GM19438 (cell line): ENCODE data around the gene ZFP57.

Experiments
- ATAC-seq: cut with Tn5 transposase; IDR thresholded peaks from one replicate; pipeline ENCODE4 v1.9.1; 2021; ENCODE audit warnings: low read depth; ENCODE audit not compliant: unreplicated experiment

The ZFP57 gene

DNA sequence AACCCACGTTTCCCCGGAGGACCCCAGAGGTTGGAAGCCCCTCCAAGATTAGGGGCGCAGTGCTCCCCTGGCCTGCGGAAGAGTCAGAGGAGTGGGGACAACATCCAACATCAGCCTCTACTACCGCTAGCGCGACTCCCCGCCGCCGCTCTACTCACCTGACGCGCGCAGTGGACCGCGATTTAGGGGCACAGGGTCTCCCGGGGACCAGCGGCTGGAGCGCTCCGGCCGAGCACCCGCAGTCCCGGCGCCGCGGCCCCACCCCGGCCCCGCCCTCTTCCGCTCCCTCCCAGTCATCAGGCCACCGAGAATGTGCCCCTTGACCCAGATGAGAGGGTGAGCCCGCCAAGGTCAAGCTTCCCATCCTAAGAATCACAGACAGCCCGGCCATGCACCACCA, at the start of gene ZFP57:
ZFP57 (minus strand) TSS at position 249 of the 400 bp plus-strand sequence. CDS start 4,149 bp downstream, outside the sequence.
- ATAC-seq = no peak

DNA sequence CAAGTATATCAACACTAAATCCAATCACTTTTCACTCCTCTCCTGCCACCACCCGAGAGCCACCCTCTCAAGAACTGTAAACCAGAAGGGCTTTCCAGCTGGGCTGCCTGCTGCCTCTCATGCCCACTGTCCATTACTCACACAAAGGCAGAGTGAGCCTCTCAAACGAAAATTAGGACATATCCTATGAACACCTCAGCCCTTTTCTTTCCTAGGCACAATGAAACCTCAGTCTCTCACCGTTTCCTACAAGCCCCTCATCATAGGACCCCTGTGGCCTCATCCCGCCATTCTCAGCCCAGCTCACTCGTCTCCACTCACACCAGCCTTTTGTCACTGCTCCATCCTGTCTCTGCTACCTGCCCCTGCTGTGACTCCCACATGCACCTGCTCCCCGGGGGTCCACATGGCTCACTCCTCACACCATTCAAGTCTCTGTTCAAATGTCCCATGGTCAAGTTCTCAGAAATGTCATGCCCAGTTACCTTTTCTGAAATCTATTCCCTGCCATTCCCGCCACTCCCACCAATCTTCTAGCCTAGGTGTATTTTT, 49.7 kb upstream of the ZFP57 start:
- ATAC-seq = no peak

DNA sequence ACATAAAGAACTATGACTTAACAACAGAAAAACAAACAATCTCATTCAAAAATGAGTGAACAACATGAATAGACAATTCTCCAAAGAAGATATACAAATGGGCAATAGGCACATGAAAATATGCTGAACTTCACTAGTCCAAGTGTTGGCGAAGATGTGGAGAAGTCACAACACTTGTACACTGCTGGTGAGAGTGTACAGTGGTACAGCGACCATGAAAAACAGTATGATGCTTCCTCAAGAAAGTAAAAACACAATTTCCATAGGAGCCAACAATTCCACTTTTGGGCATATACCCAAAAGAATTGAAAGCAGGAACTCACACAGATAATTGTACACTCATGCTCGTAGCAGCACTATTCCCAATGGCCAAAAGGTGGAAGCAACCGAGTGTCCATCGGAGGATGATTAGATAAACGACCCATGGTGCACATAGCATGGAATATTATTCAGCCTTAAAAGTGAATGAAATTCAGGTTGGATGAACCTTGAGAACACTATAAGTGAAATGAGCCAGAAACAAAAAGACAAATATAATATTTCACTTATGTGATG, 48.9 kb upstream of the ZFP57 start:
- no peak for ATAC-seq

DNA sequence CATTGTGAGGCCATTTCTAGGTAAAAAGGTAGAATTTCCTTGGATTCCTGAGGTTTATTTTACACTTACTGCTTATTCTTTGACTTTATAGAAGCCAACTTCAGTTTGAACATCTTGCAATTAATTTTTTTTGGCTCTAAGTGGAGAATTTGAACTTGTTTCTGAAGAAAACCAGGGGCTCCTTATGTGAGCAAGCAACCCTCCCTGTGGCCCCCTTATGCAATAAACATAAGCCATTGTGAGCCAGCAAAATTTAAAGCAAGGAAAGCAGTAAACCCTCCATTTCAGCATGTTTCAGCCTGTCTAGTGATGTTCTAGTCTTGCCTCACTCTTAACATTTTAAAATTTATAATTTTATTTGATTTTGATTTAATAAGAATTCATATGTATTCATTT, 47.9 kb upstream of the ZFP57 start:
- ATAC-seq = no peak

DNA sequence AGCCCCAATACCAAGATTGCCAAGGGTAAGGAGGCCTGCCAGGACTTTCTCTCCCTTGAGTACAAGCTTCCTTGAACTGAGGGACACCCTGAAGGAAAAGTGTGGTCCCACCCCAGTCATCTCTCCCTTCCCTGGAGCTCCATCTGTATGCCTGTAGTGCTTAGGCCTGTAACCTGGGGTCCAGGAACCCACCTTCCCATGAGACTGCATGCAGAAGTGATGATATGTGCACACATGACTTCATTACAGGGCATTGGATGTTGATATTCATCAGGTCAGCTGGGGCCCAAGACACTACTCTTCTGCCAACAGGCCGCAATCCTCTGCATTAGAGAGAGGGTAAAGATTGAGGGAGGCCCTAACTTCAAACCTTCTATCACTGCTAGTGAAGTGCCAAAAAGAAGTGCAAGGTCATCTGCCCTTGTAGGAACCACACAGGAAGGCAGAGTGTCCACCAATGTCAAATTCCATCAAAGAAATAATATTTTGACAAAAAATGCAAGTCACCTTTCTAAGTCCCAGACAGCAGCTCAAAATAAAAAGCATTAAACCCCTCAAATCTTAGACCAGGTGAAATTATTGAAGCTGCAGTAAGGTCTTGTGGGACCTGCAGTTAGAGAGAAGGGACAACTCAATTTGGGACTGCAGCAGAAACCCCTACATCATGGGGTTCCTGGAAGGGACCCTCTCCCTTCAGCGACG, 47.4 kb upstream of the ZFP57 start:
- no peak for ATAC-seq

DNA sequence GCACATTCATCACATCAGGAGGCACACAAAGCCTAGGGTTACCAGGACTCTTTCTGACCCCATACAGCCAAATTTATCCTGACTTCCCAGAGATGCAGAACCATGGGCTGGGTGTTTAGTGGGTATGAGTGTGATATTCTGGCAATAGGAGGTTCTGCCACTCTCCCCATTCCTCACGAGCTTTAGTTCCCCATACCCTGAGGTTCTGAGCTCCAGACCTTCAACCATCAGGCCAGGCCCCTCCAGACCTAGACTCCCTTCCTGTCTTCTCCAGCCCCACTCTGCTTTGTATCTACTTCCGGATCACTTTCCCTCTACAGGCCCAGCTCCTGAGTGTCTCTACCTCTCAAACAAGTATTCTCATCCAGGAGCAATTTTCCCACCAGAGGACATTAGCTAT, 46.7 kb upstream of the ZFP57 start:
- ATAC-seq = no peak

DNA sequence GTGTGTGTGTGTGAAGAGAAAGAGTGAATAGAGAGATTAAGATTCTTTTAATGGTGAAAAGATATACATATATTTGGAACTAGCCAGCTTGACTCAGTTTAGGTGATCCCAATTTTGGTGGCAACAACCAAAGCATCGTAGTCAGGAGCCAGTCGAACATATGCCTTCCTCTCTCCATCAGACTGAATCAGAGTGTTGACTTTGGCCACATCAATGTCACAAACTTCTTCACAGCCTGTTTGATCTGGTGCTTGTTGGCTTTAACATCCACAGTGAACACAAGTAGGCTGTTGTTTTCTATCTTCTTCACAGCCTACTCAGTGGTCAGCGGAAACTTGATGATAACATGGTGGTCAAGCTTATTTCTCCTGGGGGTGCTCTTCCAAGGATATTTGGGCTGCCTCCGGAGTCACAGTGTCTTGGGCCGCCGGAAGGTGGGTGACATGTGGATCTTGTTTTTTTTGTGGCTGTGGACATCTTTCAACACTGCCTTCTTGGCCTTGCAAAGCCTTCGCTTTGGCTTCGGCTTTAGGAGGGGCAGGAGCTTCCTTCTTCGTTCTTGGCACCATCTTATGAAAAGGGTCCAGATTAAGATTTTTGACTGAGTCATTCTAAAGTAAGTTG, 45.7 kb upstream of the ZFP57 start:
- ATAC-seq = no peak

DNA sequence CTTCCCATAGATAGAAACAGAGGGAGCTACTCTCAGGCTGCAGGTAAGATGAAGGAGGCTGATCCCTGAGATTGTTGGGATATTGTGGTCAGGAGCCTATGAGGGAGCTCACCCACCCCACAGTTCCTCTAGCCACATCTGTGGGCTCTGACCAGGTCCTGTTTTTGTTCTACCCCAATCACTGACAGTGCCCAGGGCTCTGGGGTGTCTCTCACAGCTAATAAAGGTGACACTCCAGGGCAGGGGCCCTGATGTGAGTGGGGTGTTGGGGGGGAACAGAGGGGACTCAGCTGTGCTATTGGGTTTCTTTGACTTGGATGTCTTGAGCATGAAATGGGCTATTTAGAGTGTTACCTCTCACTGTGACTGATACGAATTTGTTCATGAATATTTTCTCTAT, 45.0 kb upstream of the ZFP57 start:
- ATAC-seq = no peak

DNA sequence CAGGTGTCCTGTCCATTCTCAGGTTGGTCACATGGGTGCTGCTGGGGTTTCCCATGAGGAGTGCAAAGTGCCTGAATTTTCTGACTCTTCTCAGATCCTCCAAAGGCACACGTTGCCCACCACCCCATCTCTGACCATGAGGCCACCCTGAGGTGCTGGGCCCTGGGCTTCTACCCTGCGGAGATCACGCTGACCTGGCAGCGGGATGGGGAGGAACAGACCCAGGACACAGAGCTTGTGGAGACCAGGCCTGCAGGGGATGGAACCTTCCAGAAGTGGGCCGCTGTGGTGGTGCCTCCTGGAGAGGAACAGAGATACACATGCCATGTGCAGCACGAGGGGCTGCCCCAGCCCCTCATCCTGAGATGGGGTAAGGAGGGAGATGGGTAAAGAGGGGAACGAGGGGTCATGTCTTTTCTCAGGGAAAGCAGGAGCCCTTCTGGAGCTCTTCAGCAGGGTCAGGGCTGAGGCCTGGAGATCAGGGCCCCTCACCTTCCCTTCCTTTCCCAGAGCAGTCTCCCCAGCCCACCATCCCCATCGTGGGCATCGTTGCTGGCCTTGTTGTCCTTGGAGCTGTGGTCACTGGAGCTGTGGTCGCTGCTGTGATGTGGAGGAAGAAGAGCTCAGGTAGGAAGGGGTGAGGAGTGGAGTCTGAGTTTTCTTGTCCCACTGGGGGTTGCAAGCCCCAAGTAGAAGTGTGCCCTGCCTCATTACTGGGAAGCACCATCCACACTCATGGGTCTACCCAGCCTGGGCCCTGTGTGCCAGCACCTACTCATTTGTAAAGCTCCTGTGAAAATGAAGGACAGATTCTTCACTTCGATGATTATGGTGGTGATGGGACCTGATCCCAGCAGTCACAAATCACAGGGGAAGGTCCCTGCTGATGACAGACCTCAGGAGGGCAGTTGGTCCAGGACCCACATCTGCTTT, 44.3 kb upstream of the ZFP57 start:
- no peak for ATAC-seq

DNA sequence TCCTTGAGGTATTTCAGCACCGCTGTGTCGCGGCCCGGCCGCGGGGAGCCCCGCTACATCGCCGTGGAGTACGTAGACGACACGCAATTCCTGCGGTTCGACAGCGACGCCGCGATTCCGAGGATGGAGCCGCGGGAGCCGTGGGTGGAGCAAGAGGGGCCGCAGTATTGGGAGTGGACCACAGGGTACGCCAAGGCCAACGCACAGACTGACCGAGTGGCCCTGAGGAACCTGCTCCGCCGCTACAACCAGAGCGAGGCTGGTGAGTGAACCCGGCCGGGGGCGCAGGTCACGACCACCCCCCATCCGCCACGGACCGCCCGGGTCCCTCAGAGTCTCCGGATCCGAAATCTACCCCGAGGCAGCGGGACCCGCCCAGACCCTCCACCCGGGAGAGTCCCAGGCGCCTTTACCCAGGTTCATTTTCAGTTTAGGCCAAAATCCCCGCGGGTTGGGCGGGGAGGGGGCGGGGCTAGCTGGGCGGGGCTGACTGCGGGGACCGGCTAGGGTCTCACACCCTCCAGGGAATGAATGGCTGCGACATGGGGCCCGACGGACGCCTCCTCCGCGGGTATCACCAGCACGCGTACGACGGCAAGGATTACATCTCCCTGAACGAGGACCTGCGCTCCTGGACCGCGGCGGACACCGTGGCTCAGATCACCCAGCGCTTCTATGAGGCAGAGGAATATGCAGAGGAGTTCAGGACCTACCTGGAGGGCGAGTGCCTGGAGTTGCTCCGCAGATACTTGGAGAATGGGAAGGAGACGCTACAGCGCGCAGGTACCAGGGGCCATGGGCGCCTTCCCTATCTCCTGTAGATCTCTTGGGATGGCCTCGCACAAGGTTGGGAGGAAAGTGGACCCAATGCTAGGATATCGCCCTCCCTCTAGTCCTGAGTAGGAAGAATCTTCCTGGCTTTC, 43.0 kb upstream of the ZFP57 start:
- ATAC-seq = peak; percentile 46

DNA sequence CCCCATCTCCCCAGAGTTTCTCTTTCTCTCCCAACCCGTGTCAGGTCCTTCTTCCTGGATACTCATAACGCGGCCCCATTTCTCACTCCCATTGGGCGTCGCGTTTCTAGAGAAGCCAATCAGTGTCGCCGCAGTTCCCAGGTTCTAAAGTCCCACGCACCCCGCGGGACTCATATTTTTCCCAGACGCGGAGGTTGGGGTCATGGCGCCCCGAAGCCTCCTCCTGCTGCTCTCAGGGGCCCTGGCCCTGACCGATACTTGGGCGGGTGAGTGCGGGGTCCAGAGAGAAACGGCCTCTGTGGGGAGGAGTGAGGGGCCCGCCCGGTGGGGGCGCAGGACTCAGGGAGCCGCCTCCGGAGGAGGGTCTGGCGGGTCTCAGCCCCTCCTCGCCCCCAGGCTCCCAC, 42.3 kb upstream of the ZFP57 start, which contains the start of gene HLA-F:
HLA-F (plus strand) TSS at position 173 of the 404 bp plus-strand sequence; CDS start at position 203, 30 bp downstream.
- peak; percentile 78 for ATAC-seq

DNA sequence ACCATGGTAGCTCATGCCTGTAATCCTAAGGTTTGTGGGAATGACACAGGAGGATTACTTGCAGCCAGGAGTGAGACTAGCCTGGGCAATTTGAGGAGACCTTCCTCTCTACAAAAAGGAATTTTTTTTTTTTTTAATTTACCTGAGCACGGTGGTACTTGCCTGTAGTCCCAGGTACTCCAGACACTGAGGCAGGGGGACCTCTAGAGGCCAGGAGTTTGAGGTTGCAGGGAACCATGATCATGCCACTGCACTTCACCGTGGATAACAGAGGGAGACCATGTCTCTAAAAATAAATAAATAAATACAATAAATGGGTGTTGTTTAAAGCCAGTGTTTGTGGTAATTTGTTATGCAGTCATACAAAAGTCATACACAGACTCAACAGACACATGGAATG, 39.9 kb upstream of the ZFP57 start:
- ATAC-seq = no peak

DNA sequence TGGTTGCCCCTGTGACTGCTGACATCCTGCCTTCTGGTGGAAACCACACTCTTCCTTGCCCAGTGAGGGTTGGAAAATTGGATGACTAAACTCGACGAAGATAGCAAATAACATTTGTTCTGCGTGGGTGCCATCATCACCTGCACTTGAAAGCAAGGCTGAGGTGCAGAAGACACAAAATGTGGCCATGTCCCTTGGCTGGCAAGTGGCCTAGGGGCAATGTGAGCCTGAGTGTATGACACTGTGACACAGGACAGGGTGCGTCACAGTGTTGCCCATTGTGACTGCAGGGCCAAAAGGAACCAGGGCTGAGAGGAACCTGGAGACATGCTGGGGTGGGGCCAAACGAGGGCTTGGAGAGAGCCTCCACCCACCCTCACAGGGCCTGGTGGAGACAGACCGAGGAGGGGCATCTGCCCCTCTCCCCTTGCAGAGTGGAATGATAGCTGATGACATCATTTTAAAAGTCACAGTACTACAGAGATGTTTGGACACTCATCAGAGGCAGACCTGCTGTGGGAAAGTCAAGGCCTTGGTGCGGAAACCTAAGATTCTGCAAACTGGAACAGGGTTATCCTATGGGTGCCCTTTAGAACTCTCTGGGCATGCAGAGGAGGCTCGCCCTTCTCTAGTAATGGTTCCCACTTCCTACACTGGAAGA, 29.5 kb upstream of the ZFP57 start:
- no peak for ATAC-seq

DNA sequence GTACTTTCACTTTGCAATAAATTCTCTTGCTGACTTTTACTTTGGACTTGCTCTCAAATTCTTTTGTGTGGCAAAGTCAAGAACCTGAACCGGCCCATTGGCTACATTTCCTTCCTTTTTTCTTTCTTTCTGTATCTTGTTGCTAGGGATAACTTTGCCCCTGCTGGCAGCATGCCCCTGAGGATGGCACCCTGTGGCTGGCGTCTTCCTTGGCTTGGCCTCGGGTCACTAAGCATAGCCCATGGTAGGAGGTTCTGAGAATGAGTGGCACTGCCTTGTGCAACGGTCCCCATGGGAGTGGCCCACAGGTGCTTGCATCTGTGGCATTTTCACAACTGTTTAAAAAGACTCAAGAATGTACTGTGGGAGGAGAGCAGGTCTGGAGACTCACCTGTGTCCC, 28.2 kb upstream of the ZFP57 start:
- no peak for ATAC-seq

DNA sequence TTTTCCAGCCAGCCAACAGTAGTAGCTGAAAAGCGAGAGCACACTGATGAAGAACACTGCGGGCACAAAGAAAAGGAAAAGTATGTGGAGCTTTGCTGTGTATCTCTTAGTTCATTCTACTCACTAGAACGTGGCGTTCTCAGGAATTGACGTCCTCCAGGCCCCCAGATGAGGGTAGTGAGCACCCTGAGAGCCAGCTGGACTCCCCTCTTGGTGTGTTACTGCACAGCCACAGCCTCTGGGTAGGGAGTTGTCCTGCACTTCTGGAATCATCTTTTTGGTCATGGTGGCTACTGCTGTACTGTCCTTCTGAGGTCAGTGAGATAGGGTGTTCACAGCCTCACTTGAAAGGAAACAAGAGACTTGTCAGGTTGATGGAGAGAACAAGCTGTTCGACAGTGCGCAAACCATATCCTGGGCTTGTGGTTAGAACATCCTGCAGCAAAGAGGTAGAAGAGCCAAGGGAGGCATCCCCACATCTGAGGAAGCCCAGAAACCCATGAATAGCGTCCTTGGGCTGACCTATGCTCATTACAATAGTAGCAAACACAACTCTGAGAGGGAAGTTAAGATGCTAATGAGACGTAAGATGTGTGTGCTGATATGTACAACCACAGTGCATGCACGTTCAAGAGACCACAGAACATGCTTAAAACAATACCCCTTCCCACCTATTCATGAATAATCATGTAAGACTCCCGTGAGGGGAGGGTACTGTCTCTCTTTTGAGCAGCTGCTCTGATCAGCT, 27.7 kb upstream of the ZFP57 start:
- ATAC-seq = no peak

DNA sequence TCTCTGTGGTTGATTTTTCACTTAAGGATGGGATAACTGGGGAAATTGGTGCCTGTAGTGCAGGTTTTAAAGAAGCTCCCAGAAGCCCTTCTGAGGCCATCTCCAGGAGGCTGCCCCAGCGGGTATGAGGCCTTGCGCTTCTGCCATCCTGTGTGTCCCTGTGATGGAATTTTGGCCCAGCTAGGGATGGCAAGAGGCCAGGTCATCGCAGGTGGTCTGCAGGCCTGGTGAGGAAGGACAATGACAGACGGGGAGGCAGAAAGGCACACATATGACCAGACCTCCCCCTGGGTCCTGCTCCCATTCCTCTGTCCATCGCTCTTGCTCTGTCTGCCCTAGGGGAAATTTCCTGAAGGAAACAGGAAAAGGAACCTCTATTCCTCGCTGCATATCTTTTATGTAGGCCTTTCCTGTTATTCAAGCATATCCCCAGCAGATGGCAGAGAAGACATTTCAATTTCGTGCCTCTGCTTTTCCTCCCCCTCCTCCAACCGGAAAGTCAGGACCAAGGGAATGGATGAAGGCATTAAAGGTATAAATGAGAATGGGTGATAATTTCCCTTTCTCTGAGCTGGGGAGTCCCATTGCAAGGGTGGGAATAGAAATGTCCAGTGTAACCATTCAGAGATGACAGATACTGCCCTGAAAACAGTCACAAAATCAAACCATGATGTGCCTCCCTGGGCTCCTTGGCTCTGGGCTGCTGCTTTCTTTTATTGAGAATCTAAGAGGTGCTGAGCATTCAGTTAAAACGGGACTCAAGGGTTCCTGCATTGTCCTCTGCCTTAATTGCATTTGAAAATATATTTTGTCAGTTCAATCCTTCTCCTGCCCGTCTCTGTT, 24.7 kb upstream of the ZFP57 start:
- no peak for ATAC-seq

DNA sequence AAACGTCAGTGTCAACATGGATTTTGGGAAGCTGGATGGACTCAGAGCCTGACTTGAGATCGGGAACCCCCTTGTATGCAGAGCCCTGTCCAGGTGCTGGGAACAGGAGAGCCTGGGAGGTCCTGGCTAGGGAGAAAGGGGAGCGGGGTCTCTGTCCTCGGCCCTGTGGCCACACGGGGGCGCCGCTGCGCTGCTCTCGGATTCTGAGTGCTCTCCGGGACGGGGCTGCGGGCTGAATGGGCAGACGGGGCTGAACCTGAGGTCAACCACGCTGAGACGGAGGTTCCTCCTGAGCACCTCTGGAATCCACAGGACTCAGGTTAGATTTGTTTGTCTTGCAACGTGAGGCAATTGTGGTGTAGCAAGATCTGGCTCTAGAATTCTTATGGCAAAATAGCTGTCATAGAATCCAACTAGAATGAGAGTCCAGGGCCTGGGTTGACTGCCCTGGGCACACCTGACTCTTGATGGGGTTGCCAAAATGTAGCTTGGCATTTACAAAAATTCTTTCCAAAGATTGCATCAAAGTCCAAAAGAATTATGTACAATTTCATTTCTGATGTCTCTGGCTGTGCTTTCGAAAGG, 21.7 kb upstream of the ZFP57 start:
- no peak for ATAC-seq
